ENCODE results near the gene PLEK.

PLEK gene

GRCh38 chr2:68428746-68429145 lies 63.7 kb downstream of the PLEK start:
- Histone ChIP-seq H3K9me3 (ENCODE audit: control insufficient read depth, low read length) (no peaks in the 10 kb centered on the region), H3K4me1 (ENCODE audit: control insufficient read depth, insufficient read depth, low read length, poor library complexity, severe bottlenecking) (no peaks in the 10 kb centered on the region), H3K27ac (ENCODE audit: low read depth, low read length, severe bottlenecking) (no peak overlapping the region), H3K4me3 (ENCODE audit: extremely low read depth, insufficient read depth, low read length, poor library complexity, severe bottlenecking) (no peak overlapping the region), H3K36me3 (ENCODE audit: control insufficient read depth, insufficient read depth, low read length) (no peaks in the 10 kb centered on the region)
- 100% methylated on average over 1 of the region's 1 CpG; no CpG with 5 or more reads in 1 of the 2 experiments for WGBS, 2 experiments (ENCODE audit: insufficient coverage in 2 of 2)

GRCh38 chr2:68429311-68429826 lies 64.3 kb downstream of the PLEK start:
- no peaks in the 10 kb centered on the region for H3K36me3 ChIP-seq (ENCODE audit: control insufficient read depth, insufficient read depth, low read length)
- H3K4me3 ChIP-seq (ENCODE audit: extremely low read depth, insufficient read depth, low read length, poor library complexity, severe bottlenecking), result no peak overlapping the region
- no peaks in the 10 kb centered on the region for H3K9me3 ChIP-seq (ENCODE audit: control insufficient read depth, low read length)
- WGBS, 2 experiments (ENCODE audit: insufficient coverage in 2 of 2), result 72 to 85% methylated on average over 2 to 6 of the region's 7 CpGs
- H3K4me1 ChIP-seq (ENCODE audit: control insufficient read depth, insufficient read depth, low read length, poor library complexity, severe bottlenecking), result no peaks in the 10 kb centered on the region
- no peak overlapping the region for H3K27ac ChIP-seq (ENCODE audit: low read depth, low read length, severe bottlenecking)

GRCh38 chr2:68431316-68431972 lies 66.4 kb downstream of the PLEK start:
- peaks cover 3% of the 10 kb centered on the region for H3K4me1 ChIP-seq (ENCODE audit: control insufficient read depth, insufficient read depth, low read length, poor library complexity, severe bottlenecking)
- 74 to 76% methylated on average over 6 to 7 of the region's 8 CpGs for WGBS, 2 experiments (ENCODE audit: insufficient coverage in 2 of 2)
- H3K4me3 ChIP-seq (ENCODE audit: extremely low read depth, insufficient read depth, low read length, poor library complexity, severe bottlenecking), result no peak overlapping the region
- no peaks in the 10 kb centered on the region for H3K9me3 ChIP-seq (ENCODE audit: control insufficient read depth, low read length)
- no peaks in the 10 kb centered on the region for H3K36me3 ChIP-seq (ENCODE audit: control insufficient read depth, insufficient read depth, low read length)
- no peak overlapping the region for H3K27ac ChIP-seq (ENCODE audit: low read depth, low read length, severe bottlenecking)

- H3K4me1 ChIP-seq (ENCODE audit: control insufficient read depth, insufficient read depth, low read length, poor library complexity, severe bottlenecking), result peaks cover 3% of the 10 kb centered on the region
- no peaks in the 10 kb centered on the region for H3K9me3 ChIP-seq (ENCODE audit: control insufficient read depth, low read length)
- WGBS, 2 experiments (ENCODE audit: insufficient coverage in 2 of 2), result 71 to 73% methylated on average over 10 to 11 of the region's 14 CpGs
- no peak overlapping the region for H3K27ac ChIP-seq (ENCODE audit: low read depth, low read length, severe bottlenecking)
- H3K4me3 ChIP-seq (ENCODE audit: extremely low read depth, insufficient read depth, low read length, poor library complexity, severe bottlenecking), result no peak overlapping the region
- H3K36me3 ChIP-seq (ENCODE audit: control insufficient read depth, insufficient read depth, low read length), result no peaks in the 10 kb centered on the region
These were observed 67.9 kb downstream of the PLEK start for GRCh38 chr2:68432696-68433658.

- Histone ChIP-seq H3K36me3 (ENCODE audit: control insufficient read depth, insufficient read depth, low read length) (no peaks in the 10 kb centered on the region), H3K4me3 (ENCODE audit: extremely low read depth, insufficient read depth, low read length, poor library complexity, severe bottlenecking) (no peak overlapping the region), H3K9me3 (ENCODE audit: control insufficient read depth, low read length) (no peaks in the 10 kb centered on the region), H3K27ac (ENCODE audit: low read depth, low read length, severe bottlenecking) (no peak overlapping the region), H3K4me1 (ENCODE audit: control insufficient read depth, insufficient read depth, low read length, poor library complexity, severe bottlenecking) (peaks cover 3% of the 10 kb centered on the region)
These were observed 69.9 kb downstream of the PLEK start for GRCh38 chr2:68434981-68435380.

- H3K9me3 ChIP-seq (ENCODE audit: control insufficient read depth, low read length), result no peaks in the 10 kb centered on the region
- no peak overlapping the region for H3K27ac ChIP-seq (ENCODE audit: low read depth, low read length, severe bottlenecking)
- no peaks in the 10 kb centered on the region for H3K36me3 ChIP-seq (ENCODE audit: control insufficient read depth, insufficient read depth, low read length)
- H3K4me1 ChIP-seq (ENCODE audit: control insufficient read depth, insufficient read depth, low read length, poor library complexity, severe bottlenecking), result peaks cover 3% of the 10 kb centered on the region
- no peak overlapping the region for H3K4me3 ChIP-seq (ENCODE audit: extremely low read depth, insufficient read depth, low read length, poor library complexity, severe bottlenecking)
These were observed 70.5 kb downstream of the PLEK start for GRCh38 chr2:68435615-68436014.

- no peak overlapping the region for H3K4me3 ChIP-seq (ENCODE audit: extremely low read depth, insufficient read depth, low read length, poor library complexity, severe bottlenecking)
- no peaks in the 10 kb centered on the region for H3K9me3 ChIP-seq (ENCODE audit: control insufficient read depth, low read length)
- no peak overlapping the region for H3K27ac ChIP-seq (ENCODE audit: low read depth, low read length, severe bottlenecking)
- peaks cover 3% of the 10 kb centered on the region for H3K4me1 ChIP-seq (ENCODE audit: control insufficient read depth, insufficient read depth, low read length, poor library complexity, severe bottlenecking)
- WGBS, 2 experiments (ENCODE audit: insufficient coverage in 2 of 2), result 69 to 91% methylated on average over 4 of the region's 4 CpGs
- H3K36me3 ChIP-seq (ENCODE audit: control insufficient read depth, insufficient read depth, low read length), result no peaks in the 10 kb centered on the region
These were observed 71.2 kb downstream of the PLEK start for GRCh38 chr2:68436270-68436669.

GRCh38 chr2:68438455-68439303 lies 73.6 kb downstream of the PLEK start:
- Histone ChIP-seq H3K36me3 (ENCODE audit: control insufficient read depth, insufficient read depth, low read length) (no peaks in the 10 kb centered on the region), H3K9me3 (ENCODE audit: control insufficient read depth, low read length) (no peaks in the 10 kb centered on the region), H3K4me1 (ENCODE audit: control insufficient read depth, insufficient read depth, low read length, poor library complexity, severe bottlenecking) (peaks cover 3% of the 10 kb centered on the region), H3K27ac (ENCODE audit: low read depth, low read length, severe bottlenecking) (no peak overlapping the region), H3K4me3 (ENCODE audit: extremely low read depth, insufficient read depth, low read length, poor library complexity, severe bottlenecking) (no peak overlapping the region)
- WGBS, 2 experiments (ENCODE audit: insufficient coverage in 2 of 2), result 89% methylated on average over 5 to 6 of the region's 7 CpGs

- H3K9me3 ChIP-seq (ENCODE audit: control insufficient read depth, low read length), result no peaks in the 10 kb centered on the region
- H3K4me3 ChIP-seq (ENCODE audit: extremely low read depth, insufficient read depth, low read length, poor library complexity, severe bottlenecking), result no peak overlapping the region
- 30 to 94% methylated on average over 2 to 5 of the region's 6 CpGs for WGBS, 2 experiments (ENCODE audit: insufficient coverage in 2 of 2)
- H3K36me3 ChIP-seq (ENCODE audit: control insufficient read depth, insufficient read depth, low read length), result no peaks in the 10 kb centered on the region
- no peaks in the 10 kb centered on the region for H3K4me1 ChIP-seq (ENCODE audit: control insufficient read depth, insufficient read depth, low read length, poor library complexity, severe bottlenecking)
- H3K27ac ChIP-seq (ENCODE audit: low read depth, low read length, severe bottlenecking), result no peak overlapping the region
These were observed 76.3 kb downstream of the PLEK start for GRCh38 chr2:68441179-68441993.

GRCh38 chr2:68441994-68442322 lies 76.9 kb downstream of the PLEK start:
- no peak overlapping the region for H3K4me3 ChIP-seq (ENCODE audit: extremely low read depth, insufficient read depth, low read length, poor library complexity, severe bottlenecking)
- H3K27ac ChIP-seq (ENCODE audit: low read depth, low read length, severe bottlenecking), result no peak overlapping the region
- H3K36me3 ChIP-seq (ENCODE audit: control insufficient read depth, insufficient read depth, low read length), result no peaks in the 10 kb centered on the region
- no peaks in the 10 kb centered on the region for H3K9me3 ChIP-seq (ENCODE audit: control insufficient read depth, low read length)
- no peaks in the 10 kb centered on the region for H3K4me1 ChIP-seq (ENCODE audit: control insufficient read depth, insufficient read depth, low read length, poor library complexity, severe bottlenecking)
- no CpG with 5 or more reads among the region's 2 CpGs for WGBS, 2 experiments (ENCODE audit: insufficient coverage in 2 of 2)

Data from mesodermal cell (in vitro differentiated cells).